GM21390 (cell line): Measurements from ENCODE around the gene PKLR.
"Not testable (repeated sequence)": the region's sequence is repeated elsewhere in the genome, so short reads cannot be mapped to it uniquely, and the experiment has no call there.

ENCODE experiments used
- ATAC-seq: cut with Tn5 transposase; IDR thresholded peaks from one replicate; pipeline ENCODE4 v1.9.1; 2021; ENCODE audit not compliant: unreplicated experiment

PKLR gene

DNA sequence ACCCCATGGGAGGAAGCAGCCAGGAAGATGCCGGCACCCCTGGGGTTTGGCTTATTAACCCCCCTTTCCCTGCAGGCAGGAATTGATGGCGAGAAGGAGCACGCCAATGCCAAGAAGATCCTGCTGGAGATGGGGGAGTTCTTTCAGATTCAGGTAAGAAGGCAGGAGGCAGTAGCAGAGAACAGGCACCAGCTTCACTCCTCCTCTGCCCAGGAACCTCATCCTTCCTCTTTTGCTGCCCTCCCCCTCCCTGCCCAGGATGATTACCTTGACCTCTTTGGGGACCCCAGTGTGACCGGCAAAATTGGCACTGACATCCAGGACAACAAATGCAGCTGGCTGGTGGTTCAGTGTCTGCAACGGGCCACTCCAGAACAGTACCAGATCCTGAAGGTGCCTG is 18.3 kb upstream of the PKLR start:
- ATAC-seq: no peak

DNA sequence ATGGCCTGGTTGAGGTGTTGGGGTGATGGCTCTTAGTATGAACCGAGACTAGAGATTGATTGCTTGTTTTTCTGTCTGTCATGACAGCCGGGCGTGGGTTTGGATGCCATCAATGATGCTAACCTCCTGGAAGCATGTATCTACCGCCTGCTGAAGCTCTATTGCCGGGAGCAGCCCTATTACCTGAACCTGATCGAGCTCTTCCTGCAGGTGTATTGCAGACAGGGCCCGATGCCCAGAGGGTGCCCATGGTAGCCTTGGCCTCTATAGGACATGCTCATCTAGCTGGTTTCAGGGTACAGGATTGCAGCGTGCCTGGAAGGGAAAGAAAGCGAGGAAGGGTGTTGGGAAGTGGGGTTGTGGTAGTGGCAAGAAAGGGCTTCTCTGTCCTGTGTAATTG is 16.8 kb upstream of the PKLR start:
- no peak for ATAC-seq

GRCh38 chr1:155316922-155317321 is 15.7 kb upstream of the PKLR start:
- ATAC-seq: no peak

GRCh38 chr1:155313261-155313660 is 12.0 kb upstream of the PKLR start:
- ATAC-seq: no peak

DNA sequence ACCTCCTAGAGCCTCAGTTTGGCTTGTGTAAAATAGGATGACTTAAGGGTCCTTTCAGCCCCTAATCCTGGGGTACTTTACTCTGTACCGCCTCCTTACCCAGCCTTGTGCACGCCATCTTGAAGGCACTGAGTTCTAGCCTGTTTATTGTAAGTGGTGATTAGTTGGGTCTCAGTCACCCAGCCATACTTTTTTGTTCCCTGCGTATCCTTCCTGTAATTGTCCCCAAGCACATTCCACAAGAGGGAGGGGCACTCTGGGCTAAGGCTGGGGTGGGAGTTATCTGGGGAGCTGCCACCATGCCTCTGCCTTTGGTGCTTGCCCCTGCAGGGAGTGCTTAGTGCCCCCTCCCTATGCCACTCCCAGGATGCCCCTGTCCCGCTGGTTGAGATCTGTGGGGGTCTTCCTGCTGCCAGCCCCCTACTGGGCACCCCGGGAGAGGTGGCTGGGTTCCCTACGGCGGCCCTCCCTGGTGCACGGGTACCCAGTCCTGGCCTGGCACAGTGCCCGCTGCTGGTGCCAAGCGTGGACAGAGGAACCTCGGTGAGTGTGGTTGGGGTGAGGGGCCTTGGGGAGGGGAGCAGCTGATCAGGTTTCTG is 8.3 kb upstream of the PKLR start:
- no peak for ATAC-seq

- peak; percentile 94 for ATAC-seq
These were observed 7.5 kb upstream of the PKLR start, which contains the start of gene FDPS for GRCh38 chr1:155308493-155309422. Gene FDPS, plus strand, starts transcription at chr1:155308866. Its CDS starts 924 bp downstream, at chr1:155309790.

- ATAC-seq: no peak
These were observed 6.1 kb upstream of the PKLR start for GRCh38 chr1:155307247-155307740.

DNA sequence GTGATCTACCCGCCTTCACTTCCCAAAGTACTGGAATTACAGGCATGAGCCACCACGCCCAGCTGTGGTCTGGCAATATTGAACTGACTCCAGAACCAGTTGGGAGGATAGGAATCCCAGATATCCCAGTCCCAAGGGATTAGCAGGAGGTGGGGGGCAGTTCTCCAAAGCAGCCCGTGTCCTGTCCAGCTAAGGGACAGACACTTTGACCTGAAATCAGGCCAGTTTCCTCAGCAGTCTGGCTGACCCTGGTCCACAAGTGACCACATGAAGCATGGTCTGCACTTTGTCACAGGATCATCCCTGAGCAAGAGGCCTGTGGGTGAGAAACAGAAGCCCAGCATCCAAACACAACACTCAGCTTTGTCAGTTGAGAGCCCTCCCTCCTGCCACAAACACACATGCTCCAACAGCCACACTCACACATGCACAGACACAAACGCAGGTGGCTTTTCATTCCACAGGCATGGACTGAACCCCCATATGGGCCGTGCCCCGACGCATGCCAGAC is 4.7 kb upstream of the PKLR start:
- no peak for ATAC-seq

- no peak for ATAC-seq
These were observed 3.4 kb upstream of the PKLR start for GRCh38 chr1:155304558-155305063.

DNA sequence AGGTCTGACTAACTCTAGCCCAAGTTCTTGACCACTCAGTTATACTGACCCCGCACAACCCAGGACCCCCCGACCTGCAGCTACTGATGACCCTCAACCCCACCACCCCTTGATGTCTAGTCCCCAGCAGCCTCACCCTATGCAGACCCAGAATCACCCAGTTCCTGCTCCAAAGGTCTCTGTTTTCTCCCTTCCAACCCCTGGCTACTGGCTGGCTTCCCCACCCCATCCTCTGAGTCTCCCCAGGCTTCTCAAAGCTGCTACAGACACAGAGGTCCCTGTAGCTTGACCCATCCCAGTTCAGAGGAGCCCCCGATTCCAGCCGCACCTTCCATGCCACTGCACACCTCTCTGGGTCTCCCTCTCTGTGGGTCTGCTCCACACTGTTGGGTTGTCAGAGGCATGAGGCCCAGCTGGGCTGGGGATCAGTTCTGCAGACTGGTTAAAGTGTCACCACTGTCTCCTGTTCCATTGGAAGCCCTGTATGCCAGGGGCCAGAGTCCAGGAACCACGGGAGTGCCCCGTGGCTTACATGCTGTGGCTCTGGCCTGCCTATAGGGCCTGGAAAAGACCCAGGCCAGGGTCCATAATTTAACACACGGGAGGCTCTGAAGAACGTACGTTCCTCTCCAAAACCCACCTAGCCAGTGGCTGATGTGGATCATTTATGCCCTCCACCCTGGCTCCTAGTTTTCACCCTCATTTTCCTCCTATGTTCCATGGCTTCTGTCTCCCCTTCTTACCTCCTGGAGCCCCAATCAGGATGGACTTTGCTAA is 497 bp downstream of the PKLR start:
- ATAC-seq: no peak

DNA sequence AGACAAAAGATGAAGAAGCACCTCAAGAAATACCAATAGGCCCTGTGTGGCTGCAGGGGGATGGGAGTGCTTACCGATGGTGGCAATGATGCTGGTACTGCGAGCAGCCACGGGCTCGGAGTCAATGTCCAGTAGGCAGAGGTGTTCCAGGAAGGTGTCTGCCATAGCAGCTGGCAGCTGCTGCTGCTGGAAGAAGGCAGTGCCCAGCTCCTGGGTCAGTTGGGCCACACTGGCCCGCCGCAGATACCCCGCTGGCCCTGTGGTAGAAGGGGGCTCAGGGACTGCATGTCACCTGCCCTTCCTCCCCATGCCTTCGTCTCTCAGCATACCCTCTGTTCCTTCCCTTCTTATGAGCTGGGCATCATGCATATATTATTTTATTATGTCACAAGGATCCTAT is 1.2 kb downstream of the PKLR start:
- no peak for ATAC-seq

GRCh38 chr1:155297384-155297783 is 3.9 kb downstream of the PKLR start:
- ATAC-seq: no peak

DNA sequence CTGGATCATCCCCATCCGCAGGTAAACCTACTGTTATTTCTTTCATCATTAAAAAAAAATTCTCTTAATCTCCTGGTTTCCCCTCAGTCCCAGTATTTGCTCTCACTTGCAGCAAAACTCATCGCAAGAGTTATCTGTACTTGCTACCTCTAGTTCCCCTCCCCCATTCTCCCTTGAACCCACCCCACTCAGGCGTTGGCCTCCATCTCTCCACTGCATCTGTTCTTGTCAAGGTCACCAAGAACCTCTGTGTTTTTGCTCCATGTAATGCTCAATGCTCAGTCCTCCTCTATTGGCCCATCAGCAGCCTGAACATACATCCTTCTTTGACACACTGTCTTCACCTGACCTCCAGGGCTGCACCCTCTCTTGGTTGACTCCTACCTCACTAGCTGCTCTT is 4.6 kb downstream of the PKLR start:
- no peak for ATAC-seq

GRCh38 chr1:155295942-155296267 is 5.3 kb downstream of the PKLR start:
- ATAC-seq: no peak

DNA sequence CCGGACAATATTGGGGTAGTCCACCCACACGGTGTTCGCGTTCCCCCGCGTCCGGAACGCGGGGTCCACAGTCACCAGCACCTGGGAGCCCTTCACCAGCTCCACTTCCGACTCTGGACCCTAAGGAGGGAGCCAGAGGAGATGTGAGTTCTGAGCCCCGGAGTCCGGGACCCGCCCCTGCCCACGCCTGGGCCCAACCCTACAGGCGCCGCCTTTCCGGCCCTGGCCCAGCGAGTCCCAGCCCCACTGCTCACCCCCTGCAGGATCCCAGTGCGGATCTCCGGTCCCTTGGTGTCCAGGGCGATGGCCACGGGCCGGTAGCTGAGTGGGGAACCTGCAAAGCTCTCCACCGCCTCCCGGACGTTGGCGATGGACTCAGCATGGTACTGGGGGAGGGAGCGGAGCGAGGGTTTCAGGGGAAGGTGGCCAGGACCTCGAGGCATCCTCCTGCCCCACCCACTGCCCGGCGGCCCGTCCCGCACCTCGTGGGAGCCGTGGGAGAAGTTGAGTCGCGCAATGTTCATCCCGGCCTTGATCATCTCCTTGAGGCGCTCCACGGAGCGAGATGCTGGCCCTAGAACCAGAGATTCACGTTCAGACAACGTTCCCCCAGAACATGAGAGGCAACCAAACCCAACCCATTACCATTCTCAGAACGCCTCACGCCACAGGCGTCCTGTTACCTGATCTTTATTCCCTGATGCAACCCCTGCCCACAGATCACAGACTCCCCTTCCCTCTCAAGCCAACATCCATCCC is 5.9 kb downstream of the PKLR start:
- ATAC-seq: no peak

- ATAC-seq: no peak
These were observed 6.6 kb downstream of the PKLR start for GRCh38 chr1:155294520-155295182.

- ATAC-seq: no peak
These were observed 8.0 kb downstream of the PKLR start for GRCh38 chr1:155293086-155293749.

DNA sequence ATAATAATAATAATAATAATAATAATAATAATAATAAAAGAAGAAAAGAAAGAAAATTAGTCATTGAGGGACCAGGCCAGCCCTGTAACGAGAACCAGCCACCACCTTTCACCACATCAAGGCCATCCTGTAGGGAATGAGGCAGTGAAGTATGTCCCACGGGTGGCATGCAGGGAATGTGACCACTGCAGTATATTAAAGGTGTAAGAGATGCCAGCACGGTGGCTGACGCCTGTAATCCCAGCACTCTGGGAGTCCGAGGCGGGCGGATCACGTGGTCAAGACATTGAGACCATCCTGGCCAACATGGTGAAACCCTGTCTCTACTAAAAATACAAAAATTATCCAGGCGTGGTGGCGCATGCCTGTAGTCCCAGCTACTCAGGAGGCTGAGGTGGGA is 10.2 kb downstream of the PKLR start:
- not testable (repeated sequence) for ATAC-seq

GRCh38 chr1:155287987-155288543 is 13.2 kb downstream of the PKLR start:
- no peak for ATAC-seq
